Mucosa of rectum (tissue), 2 donors: ENCODE results near the gene CROCC2.

ENCODE experiments used
- H3K27ac ChIP-seq, 2 donors: one replicate each; pipeline ENCODE4 v1.7.0; 2013; ENCODE audit warnings: inconsistent platforms in 2 of 2, low read depth in 2 of 2, low read length in 2 of 2
- H3K27me3 ChIP-seq, 2 donors: one replicate each; pipeline ENCODE4 v1.7.0; 2013; ENCODE audit warnings: low read length in 2 of 2; ENCODE audit not compliant: control insufficient read depth in 2 of 2, insufficient read depth in 2 of 2
- H3K36me3 ChIP-seq, 2 donors: one replicate each; pipeline ENCODE4 v1.7.0; 2013; ENCODE audit warnings: low read length in 2 of 2; ENCODE audit not compliant: control insufficient read depth in 2 of 2, insufficient read depth in 2 of 2
- H3K4me1 ChIP-seq, 2 donors: one replicate each; pipeline ENCODE4 v1.7.0; 2013; ENCODE audit warnings: low read length in 2 of 2, mild to moderate bottlenecking in 1 of 2; ENCODE audit not compliant: control insufficient read depth in 2 of 2, insufficient read depth in 2 of 2
- H3K4me3 ChIP-seq, 2 donors: one replicate each; pipeline ENCODE4 v1.7.0; 2013; ENCODE audit warnings: low read length in 2 of 2
- H3K9ac ChIP-seq, 2 donors: one replicate each; pipeline ENCODE4 v1.7.0; 2013; ENCODE audit warnings: low read length in 2 of 2, low read depth in 1 of 2, mild to moderate bottlenecking in 1 of 2
- H3K9me3 ChIP-seq, 2 donors: one replicate each; pipeline ENCODE4 v1.7.0; 2013; ENCODE audit warnings: low read length in 2 of 2; ENCODE audit not compliant: control insufficient read depth in 2 of 2
- donor health status: healthy.
- donor health status: Normal muscosa, but diverticular disease.

Gene CROCC2

DNA sequence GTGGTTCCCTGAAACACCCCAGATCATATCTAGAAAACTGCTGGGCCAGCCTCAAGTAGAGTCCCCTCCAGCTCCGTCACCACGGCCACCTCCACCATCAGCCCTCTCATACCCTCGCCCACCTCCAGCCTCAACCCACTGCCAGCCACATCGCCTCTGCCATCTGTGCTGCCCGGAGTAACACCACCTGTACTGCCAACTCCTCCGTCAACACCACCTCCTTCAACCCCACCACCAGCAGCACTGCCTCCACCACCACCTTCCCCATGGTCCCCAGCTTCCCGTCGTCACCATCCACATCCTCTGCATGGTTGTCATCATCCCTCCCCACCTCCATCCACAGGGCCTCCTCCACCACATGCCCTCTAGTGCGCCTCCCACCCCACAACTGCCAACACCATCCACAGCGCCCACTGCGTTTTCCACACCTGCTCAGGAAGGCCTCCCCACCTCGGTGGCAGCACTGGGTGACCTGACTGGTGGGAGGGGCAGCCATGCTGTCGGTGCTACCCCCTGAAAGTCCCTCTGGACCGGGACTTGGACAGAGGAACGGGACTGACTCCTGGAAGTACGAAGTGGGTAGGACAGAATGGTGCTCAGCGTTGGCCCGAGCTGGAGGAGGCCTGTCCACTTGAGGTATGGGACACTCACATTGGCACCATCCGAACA, 93.9 kb downstream of the CROCC2 start:
- Histone ChIP-seq H3K4me1 (peaks cover 7 to 15% of the 10 kb centered on the region in 2 donors), H3K27me3 (peaks cover 0 to 2% of the 10 kb centered on the region in 2 donors), H3K36me3 (no peaks in the 10 kb centered on the region), H3K9me3 (peaks cover 6 to 7% of the 10 kb centered on the region in 2 donors), H3K4me3 (peak overlapping the region; percentile 40 to 50), H3K9ac (no peak overlapping the region), H3K27ac (no peak overlapping the region)

DNA sequence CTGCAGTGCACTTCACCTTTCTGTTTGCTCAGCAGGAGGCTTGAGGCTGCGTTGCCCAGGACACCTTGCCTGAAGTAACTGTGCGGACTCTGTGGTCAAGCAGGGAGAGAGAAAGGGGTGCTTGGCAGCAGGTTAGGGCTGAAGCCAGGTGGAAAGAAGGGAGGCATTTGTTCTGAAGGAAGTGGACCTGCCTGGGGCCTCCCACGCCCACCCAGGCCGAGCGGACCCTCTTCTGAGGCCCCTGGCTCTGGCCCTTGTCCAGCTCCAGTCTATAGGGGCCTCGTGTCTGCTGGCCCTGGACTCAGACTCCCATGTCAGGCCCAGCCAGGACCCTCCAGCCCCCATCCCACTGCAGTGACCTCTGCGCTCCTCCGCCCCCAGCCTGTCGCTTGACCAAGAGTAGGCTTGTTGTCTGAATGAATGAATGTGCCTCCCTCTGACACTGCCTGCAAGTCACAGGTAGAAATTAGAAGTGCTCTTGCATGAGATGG, 94.7 kb downstream of the CROCC2 start:
- H3K9ac ChIP-seq, result no peak overlapping the region
- H3K4me3 ChIP-seq, result no peak overlapping the region
- H3K27ac ChIP-seq, result no peak overlapping the region
- peaks cover 7 to 15% of the 10 kb centered on the region in 2 donors for H3K4me1 ChIP-seq
- H3K9me3 ChIP-seq, result peaks cover 6 to 10% of the 10 kb centered on the region in 2 donors
- H3K36me3 ChIP-seq, result no peaks in the 10 kb centered on the region
- H3K27me3 ChIP-seq, result peaks cover 0 to 2% of the 10 kb centered on the region in 2 donors

DNA sequence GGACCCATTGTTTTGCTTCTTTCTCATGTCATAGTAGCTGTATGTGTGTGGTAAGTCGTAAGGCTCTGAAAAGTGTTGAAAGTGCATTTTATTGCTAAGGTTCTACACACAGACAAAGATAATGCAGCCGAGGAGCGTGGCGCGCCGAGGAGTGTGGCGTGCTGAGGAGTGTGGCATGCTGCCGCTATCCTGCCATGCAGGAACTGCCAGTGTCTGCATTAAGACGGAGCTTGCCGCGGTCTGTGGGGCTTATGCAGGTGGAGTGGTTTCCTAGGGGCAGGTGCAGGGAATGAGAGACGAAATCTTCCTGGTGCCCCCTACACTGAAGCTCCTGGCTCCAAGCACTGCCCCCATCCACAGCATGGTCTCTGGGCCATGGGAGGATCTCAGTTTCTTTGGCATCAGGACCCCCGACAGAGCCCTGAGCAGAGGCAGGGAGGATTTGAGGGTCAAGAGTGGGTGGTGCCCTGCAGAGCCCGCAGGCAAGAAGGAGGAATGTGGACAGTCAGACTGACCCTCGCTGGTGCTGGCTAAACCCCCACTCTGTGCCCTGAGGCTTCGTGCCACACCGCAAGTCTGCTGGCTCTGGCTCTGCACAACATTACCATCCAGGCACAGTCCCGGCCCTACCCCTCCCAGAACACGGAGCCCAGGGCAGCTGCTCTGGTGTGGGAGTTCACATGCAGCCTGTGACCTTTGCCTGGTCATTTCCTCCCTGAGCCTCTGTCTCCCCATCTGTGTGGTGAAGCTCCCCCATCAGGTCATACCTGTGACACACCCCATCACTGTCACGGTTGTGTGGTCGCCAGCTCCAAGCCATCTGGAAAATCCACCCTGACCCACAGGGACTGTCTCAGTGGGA, 95.5 kb downstream of the CROCC2 start:
- Histone ChIP-seq H3K9me3 (peaks cover 6 to 10% of the 10 kb centered on the region in 2 donors), H3K36me3 (no peaks in the 10 kb centered on the region), H3K4me3 (no peak overlapping the region), H3K27me3 (peaks cover 0 to 2% of the 10 kb centered on the region in 2 donors), H3K9ac (no peak overlapping the region), H3K4me1 (peaks cover 7 to 14% of the 10 kb centered on the region in 2 donors), H3K27ac (no peak overlapping the region)

DNA sequence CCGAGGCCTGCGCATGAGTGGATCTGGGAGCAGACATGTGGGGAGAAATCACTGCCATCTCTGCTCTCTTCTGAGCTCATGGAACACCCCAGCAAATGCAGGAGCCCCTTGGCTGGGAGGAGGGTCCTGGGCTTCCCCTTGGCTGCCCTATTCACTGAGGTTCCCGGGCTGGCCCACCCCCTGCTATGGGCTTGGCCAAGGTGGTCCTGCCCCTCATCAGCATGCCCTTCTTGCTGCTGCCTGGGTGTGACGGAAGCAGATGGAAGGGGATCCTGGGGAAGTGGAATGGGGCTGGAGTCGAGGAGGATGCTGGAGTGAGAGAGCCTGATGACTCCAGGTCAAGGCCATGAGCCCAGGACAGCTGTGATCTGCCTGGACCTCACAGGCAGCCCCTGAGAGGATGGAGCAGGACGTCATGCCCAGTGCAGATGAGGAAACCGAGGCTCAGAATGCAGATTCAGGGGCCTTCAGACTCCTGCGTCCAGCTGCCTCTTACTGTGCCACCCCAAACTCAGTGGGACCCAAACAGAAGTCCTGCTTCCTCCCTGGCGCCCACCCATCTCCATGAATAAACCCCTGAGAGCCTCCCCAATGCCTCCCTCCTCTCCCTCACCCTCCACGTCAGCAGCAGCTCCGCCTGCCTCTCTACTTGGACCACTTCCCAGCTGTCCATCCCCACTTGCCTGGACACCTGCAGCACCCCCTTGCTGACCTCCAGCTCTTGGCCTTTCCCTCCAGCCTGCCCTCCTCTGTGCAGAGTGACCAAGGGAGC, 96.3 kb downstream of the CROCC2 start:
- Histone ChIP-seq H3K27me3 (peaks cover 0 to 2% of the 10 kb centered on the region in 2 donors), H3K4me1 (peaks cover 7% of the 10 kb centered on the region in 2 donors), H3K27ac (no peak overlapping the region), H3K4me3 (no peak overlapping the region), H3K9ac (no peak overlapping the region), H3K36me3 (no peaks in the 10 kb centered on the region), H3K9me3 (peaks cover 6 to 10% of the 10 kb centered on the region in 2 donors)

DNA sequence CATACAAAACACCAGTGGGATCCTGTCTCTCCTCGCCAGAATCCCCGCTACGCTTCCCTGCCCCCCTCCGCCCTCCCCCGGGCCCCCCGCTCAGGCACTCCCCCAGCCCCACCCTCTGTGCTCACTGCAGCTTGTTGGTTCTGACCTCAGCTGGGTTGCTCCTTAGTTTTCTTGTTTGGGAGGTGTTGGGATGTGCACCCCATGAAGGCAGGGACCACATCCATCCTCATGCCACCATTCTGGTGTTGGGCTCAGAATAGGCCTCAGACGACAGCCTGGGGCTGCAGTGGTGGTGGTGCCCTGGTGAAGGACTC, 96.9 kb downstream of the CROCC2 start:
- Histone ChIP-seq H3K27ac (no peak overlapping the region), H3K9me3 (peaks cover 6 to 10% of the 10 kb centered on the region in 2 donors), H3K27me3 (peaks cover 0 to 2% of the 10 kb centered on the region in 2 donors), H3K9ac (no peak overlapping the region), H3K4me1 (peaks cover 1 to 3% of the 10 kb centered on the region in 2 donors), H3K36me3 (no peaks in the 10 kb centered on the region), H3K4me3 (no peak overlapping the region)

DNA sequence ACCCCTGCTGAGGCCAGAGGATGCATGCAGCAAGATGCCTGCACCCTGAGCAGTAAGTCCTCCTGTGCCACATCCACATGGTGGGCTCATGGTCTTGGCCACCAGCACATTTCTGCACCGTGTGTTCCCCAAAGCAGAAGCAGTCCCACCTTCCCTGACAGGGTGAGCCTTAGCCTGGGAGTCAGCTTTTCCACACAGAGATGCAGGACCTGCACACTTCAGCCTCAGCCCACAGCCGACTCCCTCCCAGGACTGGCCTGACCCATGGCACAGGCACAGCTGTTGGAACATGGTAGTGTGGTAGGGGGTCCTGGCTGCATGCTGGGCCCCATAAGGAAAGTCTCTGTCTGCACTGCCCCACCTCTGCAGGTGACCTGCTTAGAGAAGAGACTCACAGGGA, 97.2 kb downstream of the CROCC2 start:
- Histone ChIP-seq H3K9me3 (peaks cover 6 to 10% of the 10 kb centered on the region in 2 donors), H3K4me1 (peaks cover 0 to 2% of the 10 kb centered on the region in 2 donors), H3K4me3 (no peak overlapping the region), H3K27ac (no peak overlapping the region), H3K9ac (no peak overlapping the region), H3K36me3 (no peaks in the 10 kb centered on the region), H3K27me3 (peaks cover 0 to 2% of the 10 kb centered on the region in 2 donors)

DNA sequence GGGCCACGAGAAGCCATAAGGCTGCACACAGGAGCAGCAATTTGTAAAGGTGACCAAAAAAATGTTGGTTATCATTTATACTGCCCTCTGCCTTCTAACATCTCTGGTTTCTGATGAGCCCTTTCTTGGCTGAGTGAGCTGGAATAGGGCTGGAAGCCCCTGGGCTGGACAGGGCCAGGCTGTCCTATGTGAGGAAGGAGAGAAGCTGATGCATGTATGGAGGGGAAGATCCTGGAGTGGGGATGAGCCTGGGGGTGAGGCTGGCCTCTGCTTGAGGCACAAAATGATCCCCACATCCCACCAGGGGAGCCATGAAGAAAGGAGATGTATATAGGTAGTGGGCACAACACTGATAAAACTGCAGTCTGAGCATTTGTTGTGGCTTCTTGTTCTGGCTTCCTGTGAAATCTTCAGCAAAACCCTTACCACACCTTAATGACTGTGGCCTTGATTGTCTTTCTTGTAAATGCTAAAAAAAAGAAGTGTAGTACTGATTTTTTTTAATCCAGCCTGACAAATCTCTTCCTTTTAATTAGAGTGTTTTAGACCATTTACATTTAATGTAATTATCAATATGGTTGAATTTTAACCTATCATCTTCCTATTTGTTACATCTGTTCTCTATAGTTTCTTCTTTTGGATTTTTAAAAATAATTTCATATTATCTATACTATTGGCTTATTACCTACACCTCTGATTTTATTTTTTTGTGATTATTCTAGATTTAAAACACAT, 97.9 kb downstream of the CROCC2 start:
- no peak overlapping the region for H3K27ac ChIP-seq
- no peak overlapping the region for H3K9ac ChIP-seq
- H3K36me3 ChIP-seq, result no peaks in the 10 kb centered on the region
- H3K4me1 ChIP-seq, result peaks cover 0 to 2% of the 10 kb centered on the region in 2 donors
- peaks cover 6 to 10% of the 10 kb centered on the region in 2 donors for H3K9me3 ChIP-seq
- H3K4me3 ChIP-seq, result no peak overlapping the region
- peaks cover 0 to 2% of the 10 kb centered on the region in 2 donors for H3K27me3 ChIP-seq

DNA sequence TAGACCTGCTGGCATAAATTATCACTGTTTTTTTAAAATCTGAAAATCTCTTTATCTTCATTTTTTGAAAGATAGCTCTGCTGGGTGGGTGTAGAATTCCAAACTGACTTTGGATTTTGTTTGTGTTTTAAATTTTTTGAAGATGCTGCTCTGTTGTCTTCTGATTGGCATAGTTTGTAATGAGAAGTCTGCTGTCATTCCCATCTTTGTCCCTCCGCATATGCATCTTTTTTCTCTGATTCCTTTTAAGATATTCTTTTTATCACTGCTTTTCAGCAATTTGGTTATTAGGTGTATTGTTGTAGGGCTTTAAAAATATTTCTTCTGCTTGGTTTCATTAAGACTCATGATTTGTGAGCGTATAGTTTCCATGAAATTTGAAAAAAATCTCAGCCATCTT, 99.4 kb downstream of the CROCC2 start:
- no peak overlapping the region for H3K9ac ChIP-seq
- no peak overlapping the region for H3K27ac ChIP-seq
- H3K27me3 ChIP-seq, result peaks cover 0 to 2% of the 10 kb centered on the region in 2 donors

DNA sequence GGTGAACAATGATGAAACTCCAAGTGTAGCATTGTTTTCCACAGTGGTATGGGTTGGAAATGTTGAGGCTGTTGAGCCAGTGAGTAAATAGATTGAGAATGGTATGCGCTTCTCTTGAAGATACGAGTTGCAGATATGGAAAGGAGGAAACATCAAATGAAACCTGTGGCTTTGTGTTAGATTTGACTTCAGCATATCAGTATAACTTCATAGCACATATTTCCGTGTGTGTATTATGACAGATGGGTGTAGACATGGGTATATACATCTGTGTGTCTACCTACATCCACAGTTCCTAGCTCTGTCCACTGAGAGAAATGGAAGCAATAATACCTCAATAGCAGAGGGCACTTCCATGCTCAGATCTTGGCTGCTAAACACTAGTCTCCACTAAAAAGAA, 100.3 kb downstream of the CROCC2 start:
- Histone ChIP-seq H3K27ac (no peak overlapping the region), H3K4me3 (no peak overlapping the region), H3K27me3 (peaks cover 0 to 2% of the 10 kb centered on the region in 2 donors), H3K4me1 (peaks cover 6 to 16% of the 10 kb centered on the region in 2 donors), H3K36me3 (no peaks in the 10 kb centered on the region), H3K9me3 (peaks cover 6 to 10% of the 10 kb centered on the region in 2 donors), H3K9ac (no peak overlapping the region)

More for the DNA sequence above, 99.4 kb downstream of the CROCC2 start:
- peaks cover 4 to 13% of the 10 kb centered on the region in 2 donors for H3K4me1 ChIP-seq
- H3K4me3 ChIP-seq, result no peak overlapping the region
- H3K36me3 ChIP-seq, result no peaks in the 10 kb centered on the region
- H3K9me3 ChIP-seq, result peaks cover 6 to 10% of the 10 kb centered on the region in 2 donors
